K562 (cell line): Measurements from ENCODE around the gene LSM4. TPM values are rescaled to one million over a fixed set of nuclear protein-coding genes. Genes with fewer than 3 reads are reported as not detected.

Experiments used
- CAMTA2 ChIP-seq: fragments of 250-450 bp; sonication (Bioruptor Pico); conservative IDR thresholded peaks from 2 replicates; pipeline ENCODE4 v1.5.1; 2022
- CBFA2T2 ChIP-seq: fragments of 450-650 bp; conservative IDR thresholded peaks from 2 replicates; pipeline ENCODE4 v1.6.1; 2017; ENCODE audit warnings: mild to moderate bottlenecking
- ELF1 ChIP-seq: fragments of 200-800 bp; sonication (Bioruptor generic); IDR thresholded peaks from 2 replicates; pipeline ENCODE4 v1.6.1; 2016; ENCODE audit warnings: missing genetic modification characterization, missing compliant biosample characterization
- EP400 ChIP-seq: fragments of 450-650 bp; IDR thresholded peaks from 2 replicates; pipeline ENCODE4 v1.6.1; 2017; ENCODE audit warnings: antibody characterized with exemption, mild to moderate bottlenecking, moderate library complexity
- FIP1L1 ChIP-seq: fragments of 200-400 bp; formaldehyde crosslinking; IDR thresholded peaks from 2 replicates; pipeline ENCODE4 v1.6.1; 2018; ENCODE audit warnings: mild to moderate bottlenecking, low read depth, low read length; ENCODE audit not compliant: poor library complexity, severe bottlenecking
- GABPB1 ChIP-seq: sonication (generic); formaldehyde crosslinking; IDR thresholded peaks from 2 replicates; pipeline ENCODE4 v1.8.0; 2022; ENCODE audit warnings: mild to moderate bottlenecking, missing genetic modification reagents
- MAZ ChIP-seq, 2 experiments: fragments of 450-650 bp in 1 of 2; sonication (generic) in 1 of 2; formaldehyde crosslinking; IDR thresholded peaks in 1 of 2; conservative IDR thresholded peaks in 1 of 2; 2 replicates each; pipeline versions ENCODE4 v1.4.0 to v1.5.0; 2020; ENCODE audit warnings: mild to moderate bottlenecking in 1 of 2, missing genetic modification reagents in 1 of 2
- MEIS2 ChIP-seq: fragments of 450-650 bp; IDR thresholded peaks from 2 replicates; pipeline ENCODE4 v1.6.1; 2014; ENCODE audit warnings: mild to moderate bottlenecking; ENCODE audit not compliant: partially characterized antibody
- PML ChIP-seq: IDR thresholded peaks from 2 replicates; pipeline ENCODE4 v1.6.1; 2012; ENCODE audit warnings: low read length, inconsistent platforms
- RBFOX2 ChIP-seq: fragments of 200-400 bp; formaldehyde crosslinking; IDR thresholded peaks from 2 replicates; pipeline ENCODE4 v1.6.1; 2017; ENCODE audit warnings: low read depth, mild to moderate bottlenecking, low read length, moderate library complexity
- RBM14 ChIP-seq: fragments of 200-400 bp; formaldehyde crosslinking; IDR thresholded peaks from 2 replicates; pipeline ENCODE4 v1.6.1; 2018; ENCODE audit warnings: low read depth, mild to moderate bottlenecking, low read length, moderate library complexity, borderline replicate concordance; ENCODE audit not compliant: insufficient read depth
- SMAD1 ChIP-seq: fragments of 150-350 bp; IDR thresholded peaks from 2 replicates; pipeline ENCODE4 v1.6.1; 2014; ENCODE audit warnings: low read length, low read depth; ENCODE audit not compliant: partially characterized antibody
- SREBF2 ChIP-seq: sonication (generic); formaldehyde crosslinking; IDR thresholded peaks from 2 replicates; pipeline ENCODE4 v1.4.0; 2020; ENCODE audit warnings: mild to moderate bottlenecking, missing genetic modification reagents
- TBP ChIP-seq: optimal IDR thresholded peaks from 2 replicates; pipeline ENCODE3; 2011; ENCODE audit warnings: low read depth, low read length, improper control_type of control experiment
- XRCC5 ChIP-seq: fragments of 200-400 bp; formaldehyde crosslinking; IDR thresholded peaks from 2 replicates; pipeline ENCODE4 v1.6.1; 2017; ENCODE audit warnings: low read depth, mild to moderate bottlenecking, low read length
- ZBED1 ChIP-seq: IDR thresholded peaks from 2 replicates; pipeline ENCODE4 v1.6.1; 2014
- polyA plus RNA-seq, 8 experiments: library from polyadenylated mRNA; depleted of rRNA in 4 of 8; stranded (reverse) in 5 of 8; unstranded in 3 of 8; fragments of >200 nt; fragmentation: Nextera tagmentation in 2 of 8; fragmentation: Illumina TruSeq in 1 of 8; extraction: Ambion mirVana in 2 of 8; extraction: Trizol in 1 of 8; gene quantifications; 2 replicates each; pipeline versions ENCODE4 v1.2.1 to v1.2.3, GENCODE V29; 2011 to 2014; ENCODE audit warnings: inconsistent platforms in 1 of 8, missing spikeins in 1 of 8
- total RNA-seq, 7 experiments: library from RNA; depleted of rRNA in 6 of 7; stranded (reverse); fragments of >200 nt in 6 of 7; fragmentation: Illumina TruSeq in 2 of 7; extraction: Trizol in 2 of 7; gene quantifications; 2 replicates each; pipeline versions ENCODE4 v1.2.1 to v1.2.3, GENCODE V29; 2011 to 2021; ENCODE audit warnings: low replicate concordance in 1 of 7
- TF ChIP-seq, protein P1 (sequence below): sonication (generic); formaldehyde crosslinking; IDR thresholded peaks from 2 replicates; pipeline ENCODE4 v1.8.0; 2022; ENCODE audit warnings: mild to moderate bottlenecking, missing genetic modification reagents
- TF ChIP-seq, protein P2 (sequence below), 3 experiments: IDR thresholded peaks in 2 of 3; conservative IDR thresholded peaks in 1 of 3; 2 replicates each; pipeline ENCODE4 v1.5.1; 2011 to 2012; ENCODE audit warnings: low read length in 3 of 3, mild to moderate bottlenecking in 3 of 3, control low read depth in 2 of 3, improper control_type of control experiment in 1 of 3, inconsistent platforms in 1 of 3, low read depth in 1 of 3, mixed read lengths in 1 of 3, moderate library complexity in 1 of 3; ENCODE audit not compliant: insufficient read depth in 2 of 3
- TF ChIP-seq, protein P3 (sequence below): fragments of 450-650 bp; IDR thresholded peaks from 2 replicates; pipeline ENCODE4 v1.6.1; 2016; ENCODE audit warnings: low read depth, mild to moderate bottlenecking, moderate library complexity
- TF ChIP-seq, protein P4 (sequence below): sonication (generic); formaldehyde crosslinking; IDR thresholded peaks from 2 replicates; pipeline ENCODE4 v1.8.0; 2023; ENCODE audit warnings: mild to moderate bottlenecking, missing genetic modification reagents

The LSM4 gene
- total and polyA plus RNA-seq, 9 of the 15 experiments (the other 6 are each of a cell fraction or from before 2014, with no cell fraction given): 11.9 to 763 (median 202) TPM

DNA sequence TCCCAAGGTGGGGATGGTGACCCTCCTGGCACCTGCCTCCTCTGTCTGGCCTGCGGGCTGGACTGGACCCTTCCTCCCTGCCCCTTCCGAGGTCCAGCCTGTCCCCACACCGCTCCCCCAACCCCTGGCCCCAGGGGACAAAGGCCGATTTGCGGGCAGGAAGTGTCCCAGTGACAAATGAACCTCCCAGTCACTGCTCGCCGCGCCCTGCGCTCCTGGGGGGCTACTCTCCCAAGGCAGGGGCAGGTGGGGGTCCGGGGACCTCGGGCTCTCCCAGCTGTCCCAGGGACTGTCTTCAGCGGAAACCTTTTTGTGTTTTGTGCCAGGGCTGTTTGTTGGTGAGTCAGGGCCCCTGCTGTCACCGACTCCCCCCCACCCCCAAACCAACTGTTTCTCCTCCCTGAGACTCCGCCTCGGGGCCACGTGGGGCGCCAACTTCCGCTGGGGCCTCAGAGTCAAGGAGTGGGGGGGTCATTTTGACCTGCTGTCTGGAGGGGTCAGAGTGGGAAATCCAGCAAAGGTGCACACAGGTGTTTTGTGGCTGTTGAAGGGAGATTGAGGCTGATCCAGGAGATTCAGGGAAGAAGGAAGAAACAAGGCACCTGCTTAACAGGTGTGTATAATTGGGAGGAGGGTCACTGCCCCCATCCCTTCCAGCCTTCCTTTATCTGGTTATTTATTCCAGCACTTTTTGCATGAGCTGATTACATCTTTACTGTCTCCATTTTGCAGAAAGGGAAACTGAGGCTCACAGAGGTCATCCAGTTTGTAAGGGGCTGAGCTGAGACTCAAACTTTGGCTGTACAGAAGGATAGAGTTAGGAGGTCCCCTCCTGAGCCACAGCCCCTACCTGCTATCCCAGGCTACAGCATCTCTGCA lies 18.4 kb upstream of the LSM4 start (continued):
- TF ChIP-seq XRCC5: peak; percentile 43; the same call in 1 of the 2 replicates
- TF ChIP-seq, protein P1, sequence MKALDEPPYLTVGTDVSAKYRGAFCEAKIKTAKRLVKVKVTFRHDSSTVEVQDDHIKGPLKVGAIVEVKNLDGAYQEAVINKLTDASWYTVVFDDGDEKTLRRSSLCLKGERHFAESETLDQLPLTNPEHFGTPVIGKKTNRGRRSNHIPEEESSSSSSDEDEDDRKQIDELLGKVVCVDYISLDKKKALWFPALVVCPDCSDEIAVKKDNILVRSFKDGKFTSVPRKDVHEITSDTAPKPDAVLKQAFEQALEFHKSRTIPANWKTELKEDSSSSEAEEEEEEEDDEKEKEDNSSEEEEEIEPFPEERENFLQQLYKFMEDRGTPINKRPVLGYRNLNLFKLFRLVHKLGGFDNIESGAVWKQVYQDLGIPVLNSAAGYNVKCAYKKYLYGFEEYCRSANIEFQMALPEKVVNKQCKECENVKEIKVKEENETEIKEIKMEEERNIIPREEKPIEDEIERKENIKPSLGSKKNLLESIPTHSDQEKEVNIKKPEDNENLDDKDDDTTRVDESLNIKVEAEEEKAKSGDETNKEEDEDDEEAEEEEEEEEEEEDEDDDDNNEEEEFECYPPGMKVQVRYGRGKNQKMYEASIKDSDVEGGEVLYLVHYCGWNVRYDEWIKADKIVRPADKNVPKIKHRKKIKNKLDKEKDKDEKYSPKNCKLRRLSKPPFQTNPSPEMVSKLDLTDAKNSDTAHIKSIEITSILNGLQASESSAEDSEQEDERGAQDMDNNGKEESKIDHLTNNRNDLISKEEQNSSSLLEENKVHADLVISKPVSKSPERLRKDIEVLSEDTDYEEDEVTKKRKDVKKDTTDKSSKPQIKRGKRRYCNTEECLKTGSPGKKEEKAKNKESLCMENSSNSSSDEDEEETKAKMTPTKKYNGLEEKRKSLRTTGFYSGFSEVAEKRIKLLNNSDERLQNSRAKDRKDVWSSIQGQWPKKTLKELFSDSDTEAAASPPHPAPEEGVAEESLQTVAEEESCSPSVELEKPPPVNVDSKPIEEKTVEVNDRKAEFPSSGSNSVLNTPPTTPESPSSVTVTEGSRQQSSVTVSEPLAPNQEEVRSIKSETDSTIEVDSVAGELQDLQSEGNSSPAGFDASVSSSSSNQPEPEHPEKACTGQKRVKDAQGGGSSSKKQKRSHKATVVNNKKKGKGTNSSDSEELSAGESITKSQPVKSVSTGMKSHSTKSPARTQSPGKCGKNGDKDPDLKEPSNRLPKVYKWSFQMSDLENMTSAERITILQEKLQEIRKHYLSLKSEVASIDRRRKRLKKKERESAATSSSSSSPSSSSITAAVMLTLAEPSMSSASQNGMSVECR (CRISPR knock-in tag): peak; percentile 57
- TF ChIP-seq CBFA2T2: peak; percentile 56
- TF ChIP-seq TBP: peak; percentile 17
- TF ChIP-seq RBFOX2: peak; percentile 76
- TF ChIP-seq, protein P2, sequence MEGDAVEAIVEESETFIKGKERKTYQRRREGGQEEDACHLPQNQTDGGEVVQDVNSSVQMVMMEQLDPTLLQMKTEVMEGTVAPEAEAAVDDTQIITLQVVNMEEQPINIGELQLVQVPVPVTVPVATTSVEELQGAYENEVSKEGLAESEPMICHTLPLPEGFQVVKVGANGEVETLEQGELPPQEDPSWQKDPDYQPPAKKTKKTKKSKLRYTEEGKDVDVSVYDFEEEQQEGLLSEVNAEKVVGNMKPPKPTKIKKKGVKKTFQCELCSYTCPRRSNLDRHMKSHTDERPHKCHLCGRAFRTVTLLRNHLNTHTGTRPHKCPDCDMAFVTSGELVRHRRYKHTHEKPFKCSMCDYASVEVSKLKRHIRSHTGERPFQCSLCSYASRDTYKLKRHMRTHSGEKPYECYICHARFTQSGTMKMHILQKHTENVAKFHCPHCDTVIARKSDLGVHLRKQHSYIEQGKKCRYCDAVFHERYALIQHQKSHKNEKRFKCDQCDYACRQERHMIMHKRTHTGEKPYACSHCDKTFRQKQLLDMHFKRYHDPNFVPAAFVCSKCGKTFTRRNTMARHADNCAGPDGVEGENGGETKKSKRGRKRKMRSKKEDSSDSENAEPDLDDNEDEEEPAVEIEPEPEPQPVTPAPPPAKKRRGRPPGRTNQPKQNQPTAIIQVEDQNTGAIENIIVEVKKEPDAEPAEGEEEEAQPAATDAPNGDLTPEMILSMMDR (IDR thresholded peaks at IDR 0.05 in 2 of 3, conservative IDR thresholded peaks at IDR 0.05 in 1 of 3; ENCODE audit: insufficient read depth in 2 of 3, low read depth in 1 of 3, low read length in 3 of 3): peak; percentile 23 to 41 (median 25); a peak in 3 of 6 replicates
- TF ChIP-seq EP400: peak; percentile 86
- TF ChIP-seq, protein P3, sequence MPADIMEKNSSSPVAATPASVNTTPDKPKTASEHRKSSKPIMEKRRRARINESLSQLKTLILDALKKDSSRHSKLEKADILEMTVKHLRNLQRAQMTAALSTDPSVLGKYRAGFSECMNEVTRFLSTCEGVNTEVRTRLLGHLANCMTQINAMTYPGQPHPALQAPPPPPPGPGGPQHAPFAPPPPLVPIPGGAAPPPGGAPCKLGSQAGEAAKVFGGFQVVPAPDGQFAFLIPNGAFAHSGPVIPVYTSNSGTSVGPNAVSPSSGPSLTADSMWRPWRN: no peak
- TF ChIP-seq, protein P4, sequence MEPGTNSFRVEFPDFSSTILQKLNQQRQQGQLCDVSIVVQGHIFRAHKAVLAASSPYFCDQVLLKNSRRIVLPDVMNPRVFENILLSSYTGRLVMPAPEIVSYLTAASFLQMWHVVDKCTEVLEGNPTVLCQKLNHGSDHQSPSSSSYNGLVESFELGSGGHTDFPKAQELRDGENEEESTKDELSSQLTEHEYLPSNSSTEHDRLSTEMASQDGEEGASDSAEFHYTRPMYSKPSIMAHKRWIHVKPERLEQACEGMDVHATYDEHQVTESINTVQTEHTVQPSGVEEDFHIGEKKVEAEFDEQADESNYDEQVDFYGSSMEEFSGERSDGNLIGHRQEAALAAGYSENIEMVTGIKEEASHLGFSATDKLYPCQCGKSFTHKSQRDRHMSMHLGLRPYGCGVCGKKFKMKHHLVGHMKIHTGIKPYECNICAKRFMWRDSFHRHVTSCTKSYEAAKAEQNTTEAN (CRISPR knock-in tag): no peak
- TF ChIP-seq MAZ (CRISPR knock-in tag; conservative IDR thresholded peaks at IDR 0.05 in 1 of 2, IDR thresholded peaks at IDR 0.05 in 1 of 2): peak; percentile 33 to 80
- TF ChIP-seq CAMTA2 (CRISPR knock-in tag): no peak
- no peak for TF ChIP-seq ZBED1
- no peak for TF ChIP-seq SREBF2
- TF ChIP-seq ELF1 (tag): peak; percentile 38
- peak; percentile 60 for TF ChIP-seq FIP1L1
- peak; percentile 67 for TF ChIP-seq MEIS2
- no peak for TF ChIP-seq RBM14
- TF ChIP-seq GABPB1 (CRISPR knock-in tag): peak; percentile 75
- peak; percentile 13 for TF ChIP-seq SMAD1
- no peak for TF ChIP-seq PML
